Measurements from ENCODE around the gene ASPN. TPM values are rescaled to one million over a fixed set of nuclear protein-coding genes. Genes with fewer than 3 reads are reported as not detected.
A peak's percentile ranks its signal among the peaks of the same experiment; 100 is the strongest.

ASPN gene
- total and polyA plus RNA-seq, 8 donors, result 2.1 to 27.5 (median 5.2) TPM

DNA sequence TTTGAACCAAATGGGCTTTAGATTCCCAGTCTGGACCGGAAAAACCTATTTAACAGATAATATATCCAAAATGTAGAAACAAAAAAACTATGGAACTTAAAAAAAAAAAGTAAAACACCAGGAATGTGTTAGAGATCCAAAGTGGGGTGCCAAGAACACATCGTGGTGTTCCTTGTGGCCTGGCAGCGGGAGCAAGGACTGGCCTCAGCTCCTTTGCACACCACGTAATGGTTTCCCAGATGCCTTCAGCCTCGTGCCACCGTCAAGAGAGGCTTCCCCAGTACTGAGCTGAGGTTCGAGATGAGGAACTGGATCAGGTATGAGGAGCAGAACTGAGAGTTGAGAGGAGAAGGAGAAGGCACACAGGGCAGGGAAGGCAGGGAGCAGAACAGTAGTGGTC, 3.5 kb downstream of the ASPN start:
- H3K27ac ChIP-seq, result peak overlapping the region in 1 of 2 donors; percentile 83
- no peaks in the 10 kb centered on the region for H3K9me3 ChIP-seq
- no peaks in the 10 kb centered on the region for H3K4me1 ChIP-seq
- intact Hi-C loops (cut with DNase I), result no loop called here
- no peaks in the 10 kb centered on the region for H3K36me3 ChIP-seq
- TF ChIP-seq, protein P1, sequence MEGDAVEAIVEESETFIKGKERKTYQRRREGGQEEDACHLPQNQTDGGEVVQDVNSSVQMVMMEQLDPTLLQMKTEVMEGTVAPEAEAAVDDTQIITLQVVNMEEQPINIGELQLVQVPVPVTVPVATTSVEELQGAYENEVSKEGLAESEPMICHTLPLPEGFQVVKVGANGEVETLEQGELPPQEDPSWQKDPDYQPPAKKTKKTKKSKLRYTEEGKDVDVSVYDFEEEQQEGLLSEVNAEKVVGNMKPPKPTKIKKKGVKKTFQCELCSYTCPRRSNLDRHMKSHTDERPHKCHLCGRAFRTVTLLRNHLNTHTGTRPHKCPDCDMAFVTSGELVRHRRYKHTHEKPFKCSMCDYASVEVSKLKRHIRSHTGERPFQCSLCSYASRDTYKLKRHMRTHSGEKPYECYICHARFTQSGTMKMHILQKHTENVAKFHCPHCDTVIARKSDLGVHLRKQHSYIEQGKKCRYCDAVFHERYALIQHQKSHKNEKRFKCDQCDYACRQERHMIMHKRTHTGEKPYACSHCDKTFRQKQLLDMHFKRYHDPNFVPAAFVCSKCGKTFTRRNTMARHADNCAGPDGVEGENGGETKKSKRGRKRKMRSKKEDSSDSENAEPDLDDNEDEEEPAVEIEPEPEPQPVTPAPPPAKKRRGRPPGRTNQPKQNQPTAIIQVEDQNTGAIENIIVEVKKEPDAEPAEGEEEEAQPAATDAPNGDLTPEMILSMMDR (IDR thresholded peaks at IDR 0.05), result no peak
- H3K27me3 ChIP-seq, result no peaks in the 10 kb centered on the region
- no peak overlapping the region for H3K4me3 ChIP-seq
- no peak for DNase-seq
- no peak for ATAC-seq

- no peaks in the 10 kb centered on the region for H3K4me1 ChIP-seq
- TF ChIP-seq, protein P1 (IDR thresholded peaks at IDR 0.05), result no peak
- ATAC-seq, result no peak
Measured at GRCh38 chr9:92476962-92477361, 5.3 kb downstream of the ASPN start.

GRCh38 chr9:92474587-92474986, 7.7 kb downstream of the ASPN start:
- Histone ChIP-seq H3K27me3 (no peaks in the 10 kb centered on the region), H3K27ac (no peak overlapping the region), H3K4me3 (no peak overlapping the region), H3K9me3 (no peaks in the 10 kb centered on the region), H3K4me1 (no peaks in the 10 kb centered on the region), H3K36me3 (no peaks in the 10 kb centered on the region)
- TF ChIP-seq, protein P1 (IDR thresholded peaks at IDR 0.05), result no peak
- ATAC-seq (no peak), DNase-seq (no peak)
- intact Hi-C loops (cut with DNase I), result no loop called here

More at GRCh38 chr9:92476962-92477361, 5.3 kb downstream of the ASPN start:
- H3K4me3 ChIP-seq, result no peak overlapping the region
- H3K9me3 ChIP-seq, result no peaks in the 10 kb centered on the region
- no peaks in the 10 kb centered on the region for H3K36me3 ChIP-seq
- no peaks in the 10 kb centered on the region for H3K27me3 ChIP-seq
- no peak overlapping the region for H3K27ac ChIP-seq
- no peak for DNase-seq
- intact Hi-C loops (cut with DNase I), result no loop called here

DNA sequence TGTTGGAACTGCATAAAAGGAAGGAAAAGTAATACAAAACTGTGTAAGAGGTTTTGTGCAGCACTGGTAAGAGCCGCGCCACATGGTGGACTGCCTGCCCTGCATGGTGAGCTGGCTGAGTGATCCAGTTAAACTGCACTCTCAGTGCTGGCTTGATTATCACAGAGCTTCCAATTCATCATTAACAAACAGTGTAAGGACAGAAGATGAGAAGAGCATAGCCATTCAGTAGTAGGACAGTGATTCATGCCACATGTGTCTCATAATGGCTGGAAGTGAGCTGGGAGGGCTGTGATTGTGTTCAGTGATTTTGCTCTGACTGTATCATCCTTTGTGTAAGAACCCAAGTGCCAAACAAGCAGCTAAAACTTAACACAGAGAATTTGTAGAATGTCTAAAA, 14.1 kb downstream of the ASPN start:
- ATAC-seq, result no peak
- no peak overlapping the region for H3K27ac ChIP-seq
- H3K27me3 ChIP-seq, result no peaks in the 10 kb centered on the region
- DNase-seq, result no peak
- TF ChIP-seq, protein P1 (IDR thresholded peaks at IDR 0.05), result no peak
- H3K36me3 ChIP-seq, result no peaks in the 10 kb centered on the region
- intact Hi-C loops (cut with DNase I), result no loop called here
- H3K4me1 ChIP-seq, result no peaks in the 10 kb centered on the region
- H3K9me3 ChIP-seq, result no peaks in the 10 kb centered on the region
- H3K4me3 ChIP-seq, result no peak overlapping the region

- ATAC-seq (no peak), DNase-seq (no peak)
- H3K4me1 ChIP-seq, result no peaks in the 10 kb centered on the region
- no peak overlapping the region for H3K27ac ChIP-seq
- H3K36me3 ChIP-seq, result no peaks in the 10 kb centered on the region
- no peaks in the 10 kb centered on the region for H3K9me3 ChIP-seq
- TF ChIP-seq, protein P1 (IDR thresholded peaks at IDR 0.05), result no peak
- intact Hi-C loops (cut with DNase I), result no loop called here
- no peaks in the 10 kb centered on the region for H3K27me3 ChIP-seq
- H3K4me3 ChIP-seq, result no peak overlapping the region
Measured at GRCh38 chr9:92467511-92467910, 14.8 kb downstream of the ASPN start.
